Measurements from ENCODE around the gene ABLIM3. TPM values are rescaled to one million over a fixed set of nuclear protein-coding genes. Genes with fewer than 3 reads are reported as not detected.

The ABLIM3 gene
- total and polyA plus RNA-seq, 9 of the 15 experiments (the other 6 are each of a cell fraction or from before 2014, with no cell fraction given) = 0.03 to 0.38 (median 0.11) TPM

DNA sequence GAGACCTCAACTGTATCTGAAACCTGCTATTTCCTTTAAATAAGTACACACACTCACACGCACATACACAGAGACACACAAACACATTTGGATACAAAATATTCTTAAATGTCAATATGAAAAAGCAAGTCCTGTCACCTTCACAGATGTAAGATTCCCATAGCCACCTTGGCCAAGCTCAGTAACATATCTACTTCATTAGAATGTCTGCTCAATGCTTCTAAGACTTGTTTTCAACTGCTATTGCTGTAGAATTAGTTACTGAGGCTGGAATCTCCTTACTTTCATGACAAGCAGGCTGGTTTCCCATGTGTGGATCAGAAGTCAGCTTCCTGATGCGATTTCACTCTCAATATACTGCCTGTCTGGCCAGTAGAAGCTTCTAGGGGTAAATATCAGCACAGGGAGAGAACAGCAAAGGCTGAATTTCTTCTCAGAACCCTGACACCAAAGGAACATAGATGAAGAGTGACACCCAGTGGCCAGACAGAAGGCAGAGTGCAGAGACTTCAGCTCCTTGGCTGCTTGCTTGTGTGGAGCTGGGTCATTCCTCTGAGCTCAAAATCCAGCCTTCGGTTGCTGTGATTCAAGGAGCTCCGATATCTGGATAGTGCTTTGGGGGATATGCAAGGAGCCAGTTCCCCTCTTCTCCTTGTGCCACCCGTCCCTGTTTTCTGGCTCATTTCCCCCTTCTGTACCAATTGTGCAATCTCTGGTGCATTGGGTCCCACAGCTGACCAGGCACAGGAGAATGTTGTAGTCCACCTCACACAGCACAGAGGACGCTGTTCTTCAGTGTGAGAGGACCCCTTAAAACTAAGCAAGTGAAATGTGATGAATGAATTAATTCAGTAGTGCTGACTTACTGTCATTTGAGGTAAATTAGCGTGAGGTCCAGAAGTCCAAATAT is 26.6 kb upstream of the ABLIM3 start:
- H3K27me3 ChIP-seq (ENCODE audit: control insufficient read depth in 2 of 2, insufficient read depth in 2 of 2, low read length in 2 of 2) = peaks cover 0 to 5% of the 10 kb centered on the region in 2 experiments; a peak in 1 of 5 replicates
- ChIA-PET POLR2A (interaction anchor here (0.6 to 1.2 kb wide), 4 partner anchors 43 to 566 kb away, joined by 3 to 5 read pairs (median 4); no protein-coding TSS in a partner anchor), CTCF (ENCODE audit: low intra/inter-chr PET ratio) (interaction anchor here (0.6 to 2.4 kb wide), 2 partner anchors 232 to 382 kb away, joined by 3 to 17 read pairs; no protein-coding TSS in a partner anchor)
- H3K4me2 ChIP-seq (ENCODE audit: insufficient read depth, low read length) = no peak overlapping the region
- no peak overlapping the region for H3K4me3 ChIP-seq
- no peaks in the 10 kb centered on the region for H3K36me3 ChIP-seq (ENCODE audit: control insufficient read depth, insufficient read depth, low read length)
- H3K9me1 ChIP-seq (ENCODE audit: control insufficient read depth, insufficient read depth, low read length) = no peaks in the 10 kb centered on the region
- ATAC-seq (peak; percentile 100), FAIRE-seq (peak; percentile 97), DNase-seq (ENCODE audit: extremely low read depth in 1 of 4, low spot score in 3 of 4) (peak; percentile 20 to 73 (median 28))
- H3K79me2 ChIP-seq (ENCODE audit: control insufficient read depth, insufficient read depth, low read length) = no peaks in the 10 kb centered on the region
- intact Hi-C loops (cut with micrococcal nuclease) = loop anchor here (1.0 to 10.0 kb wide), 5 partner anchors 80 to 940 kb away; no protein-coding TSS in a partner anchor
- in situ Hi-C loops (cut with MboI) = loop anchor here (10.0 kb wide), 1 partner anchor 210 kb away; no protein-coding TSS in a partner anchor
- H3K4me1 ChIP-seq (replicated peaks in 1 of 2; ENCODE audit: control insufficient read depth in 2 of 2, insufficient read depth in 2 of 2, low read length in 2 of 2) = no peaks in the 10 kb centered on the region
- no peak overlapping the region for H3K27ac ChIP-seq (ENCODE audit: extremely low read depth, low read depth, low read length)
- H3K9ac ChIP-seq (ENCODE audit: insufficient read depth in 1 of 2, low read depth in 2 of 2, low read length in 2 of 2) = no peak overlapping the region
- H3K9me3 ChIP-seq (replicated peaks; ENCODE audit: control insufficient read depth, insufficient read depth, low read depth, low read length) = no peaks in the 10 kb centered on the region
- WGBS (ENCODE audit: insufficient coverage, low coverage, missing lambda C conversion rate) = 4% methylated on average over 7 of the region's 7 CpGs
- peak overlapping the region; percentile 35; the same call in 1 of the 2 replicates for H2AFZ ChIP-seq (ENCODE audit: low read depth, low read length)
- H4K20me1 ChIP-seq (replicated peaks; ENCODE audit: control insufficient read depth, insufficient read depth, low read length) = no peaks in the 10 kb centered on the region
- no TSS peak for BruUV-seq (replicated peaks)
- peak; percentile 78 to 87 (median 80) for TF ChIP-seq CTCF (IDR thresholded peaks at IDR 0.05 in 2 of 3, conservative IDR thresholded peaks at IDR 0.05 in 1 of 3; ENCODE audit: insufficient read depth in 2 of 3, low read depth in 1 of 3, low read length in 3 of 3)
- no peak for TF ChIP-seq SAFB (IDR thresholded peaks at IDR 0.05; ENCODE audit: borderline replicate concordance, low read depth, low read length)
- TF ChIP-seq, protein P1, sequence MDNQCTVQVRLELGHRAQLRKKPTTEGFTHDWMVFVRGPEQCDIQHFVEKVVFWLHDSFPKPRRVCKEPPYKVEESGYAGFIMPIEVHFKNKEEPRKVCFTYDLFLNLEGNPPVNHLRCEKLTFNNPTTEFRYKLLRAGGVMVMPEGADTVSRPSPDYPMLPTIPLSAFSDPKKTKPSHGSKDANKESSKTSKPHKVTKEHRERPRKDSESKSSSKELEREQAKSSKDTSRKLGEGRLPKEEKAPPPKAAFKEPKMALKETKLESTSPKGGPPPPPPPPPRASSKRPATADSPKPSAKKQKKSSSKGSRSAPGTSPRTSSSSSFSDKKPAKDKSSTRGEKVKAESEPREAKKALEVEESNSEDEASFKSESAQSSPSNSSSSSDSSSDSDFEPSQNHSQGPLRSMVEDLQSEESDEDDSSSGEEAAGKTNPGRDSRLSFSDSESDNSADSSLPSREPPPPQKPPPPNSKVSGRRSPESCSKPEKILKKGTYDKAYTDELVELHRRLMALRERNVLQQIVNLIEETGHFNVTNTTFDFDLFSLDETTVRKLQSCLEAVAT (IDR thresholded peaks at IDR 0.05) = no peak
- peak; percentile 94 to 95 for TF ChIP-seq RAD21 (CRISPR knock-in tag; conservative IDR thresholded peaks at IDR 0.05 in 1 of 2, IDR thresholded peaks at IDR 0.05 in 1 of 2)
- TF ChIP-seq BHLHE40 (IDR thresholded peaks at IDR 0.05; ENCODE audit: low read length) = no peak
- 0 out of 2 replicates have a peak, but pooled peaks have one; percentile 25 for TF ChIP-seq RB1 (IDR thresholded peaks at IDR 0.05; ENCODE audit: low read depth)
- TF ChIP-seq KAT8 (IDR thresholded peaks at IDR 0.05; ENCODE audit: low read depth) = no peak
- TF ChIP-seq, protein P2, sequence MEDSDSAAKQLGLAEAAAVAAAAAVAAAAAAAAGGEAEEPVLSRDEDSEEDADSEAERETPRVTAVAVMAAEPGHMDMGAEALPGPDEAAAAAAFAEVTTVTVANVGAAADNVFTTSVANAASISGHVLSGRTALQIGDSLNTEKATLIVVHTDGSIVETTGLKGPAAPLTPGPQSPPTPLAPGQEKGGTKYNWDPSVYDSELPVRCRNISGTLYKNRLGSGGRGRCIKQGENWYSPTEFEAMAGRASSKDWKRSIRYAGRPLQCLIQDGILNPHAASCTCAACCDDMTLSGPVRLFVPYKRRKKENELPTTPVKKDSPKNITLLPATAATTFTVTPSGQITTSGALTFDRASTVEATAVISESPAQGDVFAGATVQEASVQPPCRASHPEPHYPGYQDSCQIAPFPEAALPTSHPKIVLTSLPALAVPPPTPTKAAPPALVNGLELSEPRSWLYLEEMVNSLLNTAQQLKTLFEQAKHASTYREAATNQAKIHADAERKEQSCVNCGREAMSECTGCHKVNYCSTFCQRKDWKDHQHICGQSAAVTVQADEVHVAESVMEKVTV (CRISPR knock-in tag; IDR thresholded peaks at IDR 0.05) = peak; percentile 90
- TF ChIP-seq SAP30 (IDR thresholded peaks at IDR 0.05; ENCODE audit: borderline replicate concordance, insufficient read depth, low read depth, low read length, poor library complexity, severe bottlenecking) = no peak
- TF ChIP-seq CCAR2 (IDR thresholded peaks at IDR 0.05; ENCODE audit: low read depth, low read length) = no peak
- no peak for TF ChIP-seq TEAD2 (tag; IDR thresholded peaks at IDR 0.05)
- TF ChIP-seq CEBPB (tag; IDR thresholded peaks at IDR 0.05) = peak; percentile 76
- 0 out of 2 replicates have a peak, but pooled peaks have one; percentile 35 for TF ChIP-seq E2F1 (CRISPR knock-in tag; IDR thresholded peaks at IDR 0.05)

Data from K562 (cell line).